CD4-positive, alpha-beta T cell (primary cell): ENCODE results near the gene TMEM139. TPM values are rescaled to one million over a fixed set of nuclear protein-coding genes. Genes with fewer than 3 reads are reported as not detected.

Experiments
- ATAC-seq: fragments of 200-7000 bp; cut with Tn5 transposase; one replicate; pipeline ENCODE4 v1.10.0; 2022; ENCODE audit warnings: mild to moderate bottlenecking; ENCODE audit not compliant: poor library complexity
- CTCF ChIA-PET: fragments of 350-600 bp; sonication (Branson Sonifier 250); formaldehyde crosslinking; loops from one replicate; lab custom pipeline; 2021; ENCODE audit warnings: antibody characterized with exemption, inconsistent platforms; lab: Charles Lee
- POLR2A ChIA-PET: fragments of 350-600 bp; sonication (Branson Sonifier 250); formaldehyde crosslinking; loops from one replicate; lab custom pipeline; 2021; ENCODE audit warnings: antibody characterized with exemption, inconsistent platforms; lab: Charles Lee
- DNase-seq, 14 experiments: peaks; one replicate each; pipeline ENCODE4 v3.0.0-alpha.2; 2013 to 2020; ENCODE audit warnings: mixed read lengths in 2 of 14
- H3K27ac ChIP-seq, 2 donors: one replicate each; pipeline versions ENCODE4 v1.5.1 to v1.7.0; 2013; ENCODE audit warnings: low read length in 2 of 2, low read depth in 1 of 2, mild to moderate bottlenecking in 1 of 2
- H3K27me3 ChIP-seq, 2 experiments: 1 replicate in 1 of 2; 2 replicates in 1 of 2; pipeline versions ENCODE4 v1.6.1 to v1.7.0; 2013; ENCODE audit warnings: low read length in 2 of 2, control low read depth in 1 of 2, mild to moderate bottlenecking in 1 of 2, moderate library complexity in 1 of 2; ENCODE audit not compliant: insufficient read depth in 2 of 2, control insufficient read depth in 1 of 2
- H3K36me3 ChIP-seq: one replicate; pipeline ENCODE4 v1.6.1; 2013; ENCODE audit warnings: low read length, control low read depth; ENCODE audit not compliant: insufficient read depth
- H3K4me1 ChIP-seq: one replicate; pipeline ENCODE4 v1.6.1; 2013; ENCODE audit warnings: low read length, control low read depth; ENCODE audit not compliant: insufficient read depth
- H3K4me3 ChIP-seq: one replicate; pipeline ENCODE4 v1.5.1; 2013; ENCODE audit warnings: mild to moderate bottlenecking, low read length, moderate library complexity
- H3K9me3 ChIP-seq, 2 experiments: 1 replicate in 1 of 2; 2 replicates in 1 of 2; pipeline versions ENCODE4 v1.6.1 to v1.7.0; 2013; ENCODE audit warnings: low read length in 2 of 2, mild to moderate bottlenecking in 2 of 2, control low read depth in 1 of 2, moderate library complexity in 1 of 2; ENCODE audit not compliant: control insufficient read depth in 1 of 2, insufficient read depth in 1 of 2
- H3K27ac Mint-ChIP-seq: one replicate; pipeline ENCODE4 v1.8.0; 2020; ENCODE audit warnings: mixed read lengths
- H3K27me3 Mint-ChIP-seq: one replicate; pipeline ENCODE4 v1.8.0; 2021; ENCODE audit warnings: mixed read lengths
- H3K36me3 Mint-ChIP-seq: one replicate; pipeline ENCODE4 v1.8.0; 2021; ENCODE audit warnings: low read depth, mixed read lengths
- H3K4me1 Mint-ChIP-seq: one replicate; pipeline ENCODE4 v1.8.0; 2021; ENCODE audit warnings: low read depth, mixed read lengths
- H3K4me3 Mint-ChIP-seq: one replicate; pipeline ENCODE4 v1.8.0; 2020; ENCODE audit warnings: mild to moderate bottlenecking, mixed read lengths
- H3K9me3 Mint-ChIP-seq: one replicate; pipeline ENCODE4 v1.8.0; 2020; ENCODE audit warnings: mixed read lengths
- intact Hi-C, 2 experiments: fragments of 100-400 bp; cut with DNase I in 1 of 2; cut with micrococcal nuclease in 1 of 2; formaldehyde crosslinking; loops; one replicate each; pipeline versions ENCODE4 v1.15.1 to v1.9.0; 2023 to 2025; cut with DNase I, micrococcal nuclease
- total RNA-seq, 174 experiments: library from RNA in 2 of 174; stranded (reverse) in 2 of 174; gene quantifications; one replicate each; pipeline ENCODE4 v1.2.3 and lab custom pipeline; 2021 to 2026
- TF ChIP-seq, protein P1 (sequence below): fragments of 200-600 bp; IDR thresholded peaks from one replicate; pipeline ENCODE4 v1.8.0; 2022; ENCODE audit warnings: antibody characterized with exemption, mild to moderate bottlenecking

TMEM139 gene
- total RNA-seq, 2 experiments from 2014 or later, result 0.20 to 0.27 TPM

DNA sequence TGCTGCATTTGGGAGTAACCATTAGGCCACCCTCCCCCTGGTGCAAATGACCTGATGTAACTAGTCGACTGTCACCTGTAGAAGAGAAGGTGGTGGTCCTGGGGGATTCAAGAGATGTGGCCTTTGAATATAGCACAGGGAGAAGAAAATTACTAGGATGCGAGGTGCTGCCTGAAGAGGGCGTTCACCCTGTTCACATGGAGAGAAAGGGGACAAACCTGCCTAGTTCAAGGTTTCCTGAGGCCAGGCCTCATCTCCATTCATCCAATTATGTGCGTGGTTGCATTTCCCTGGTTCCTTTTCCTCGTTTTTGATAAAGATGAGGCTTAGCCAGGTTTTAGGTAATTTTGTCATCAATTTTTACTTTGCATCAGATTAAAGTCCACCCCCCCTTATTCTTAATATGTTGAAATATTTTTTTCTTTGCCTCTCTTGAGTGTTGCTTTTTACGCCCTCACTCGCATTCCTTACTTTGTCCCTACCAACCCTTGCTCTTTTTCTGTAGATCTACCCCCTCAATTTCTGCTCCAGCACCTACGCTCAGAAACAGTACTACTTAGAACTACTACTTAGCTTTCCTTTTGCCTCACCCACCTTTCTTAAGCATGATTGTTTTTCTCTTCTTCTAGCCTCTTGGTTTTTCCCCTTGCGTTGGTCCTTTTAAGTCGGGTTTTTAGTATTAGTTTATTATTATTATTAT, 44.9 kb downstream of the TMEM139 start:
- intact Hi-C loops, result no loop called here
- Mint-ChIP-seq H3K36me3 (no peaks in the 10 kb centered on the region), H3K4me3 (no peak overlapping the region), H3K4me1 (peaks cover 9% of the 10 kb centered on the region), H3K27me3 (peaks cover 4% of the 10 kb centered on the region), H3K9me3 (no peaks in the 10 kb centered on the region), H3K27ac (no peak overlapping the region)
- ATAC-seq (no peak), DNase-seq (no peak)
- Histone ChIP-seq H3K9me3 (no peaks in the 10 kb centered on the region), H3K27me3 (no peaks in the 10 kb centered on the region), H3K27ac (no peak overlapping the region), H3K4me3 (no peak overlapping the region), H3K36me3 (no peaks in the 10 kb centered on the region), H3K4me1 (no peaks in the 10 kb centered on the region)
- ChIA-PET CTCF (interaction anchor here (0.7 kb wide), 1 partner anchor 1084 kb away, joined by 3 read pairs; no protein-coding TSS in a partner anchor), POLR2A (no interaction called here)
- TF ChIP-seq, protein P1, sequence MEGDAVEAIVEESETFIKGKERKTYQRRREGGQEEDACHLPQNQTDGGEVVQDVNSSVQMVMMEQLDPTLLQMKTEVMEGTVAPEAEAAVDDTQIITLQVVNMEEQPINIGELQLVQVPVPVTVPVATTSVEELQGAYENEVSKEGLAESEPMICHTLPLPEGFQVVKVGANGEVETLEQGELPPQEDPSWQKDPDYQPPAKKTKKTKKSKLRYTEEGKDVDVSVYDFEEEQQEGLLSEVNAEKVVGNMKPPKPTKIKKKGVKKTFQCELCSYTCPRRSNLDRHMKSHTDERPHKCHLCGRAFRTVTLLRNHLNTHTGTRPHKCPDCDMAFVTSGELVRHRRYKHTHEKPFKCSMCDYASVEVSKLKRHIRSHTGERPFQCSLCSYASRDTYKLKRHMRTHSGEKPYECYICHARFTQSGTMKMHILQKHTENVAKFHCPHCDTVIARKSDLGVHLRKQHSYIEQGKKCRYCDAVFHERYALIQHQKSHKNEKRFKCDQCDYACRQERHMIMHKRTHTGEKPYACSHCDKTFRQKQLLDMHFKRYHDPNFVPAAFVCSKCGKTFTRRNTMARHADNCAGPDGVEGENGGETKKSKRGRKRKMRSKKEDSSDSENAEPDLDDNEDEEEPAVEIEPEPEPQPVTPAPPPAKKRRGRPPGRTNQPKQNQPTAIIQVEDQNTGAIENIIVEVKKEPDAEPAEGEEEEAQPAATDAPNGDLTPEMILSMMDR, result no peak

DNA sequence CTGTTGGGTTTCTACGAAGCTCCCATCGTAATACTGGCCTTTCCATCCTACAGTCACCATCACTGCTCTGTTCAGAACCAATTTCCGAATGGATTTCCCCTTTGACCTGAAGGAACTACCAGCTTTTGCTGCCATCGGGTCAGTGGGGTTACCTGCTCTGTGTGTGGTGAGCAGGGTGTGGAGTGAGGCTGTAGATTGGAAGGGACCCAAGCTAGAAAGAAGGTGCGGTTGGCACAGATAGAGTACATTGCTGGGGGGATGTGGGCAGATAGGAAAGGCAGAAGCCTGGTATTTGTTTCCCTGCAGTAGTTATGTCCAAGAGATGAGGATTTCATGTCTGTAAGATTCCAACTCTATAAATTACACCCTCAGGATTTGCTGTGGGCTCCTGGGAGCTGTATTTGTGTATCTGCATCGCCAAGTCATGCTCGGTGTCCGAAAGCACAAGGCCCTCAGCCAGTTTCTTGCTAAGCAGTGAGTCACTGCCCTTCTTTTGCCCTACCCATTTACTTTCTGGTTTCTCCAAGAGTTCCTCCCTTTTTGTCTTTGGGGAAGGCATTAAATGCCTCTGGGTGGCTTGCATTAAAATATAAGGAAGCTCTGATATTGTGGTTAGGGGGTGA, 46.5 kb downstream of the TMEM139 start:
- DNase-seq (no peak), ATAC-seq (no peak)
- TF ChIP-seq, protein P1, result no peak
- Histone ChIP-seq H3K9me3 (no peaks in the 10 kb centered on the region), H3K36me3 (no peaks in the 10 kb centered on the region), H3K27me3 (no peaks in the 10 kb centered on the region), H3K27ac (no peak overlapping the region), H3K4me1 (no peaks in the 10 kb centered on the region), H3K4me3 (no peak overlapping the region)
- intact Hi-C loops, result no loop called here
- Mint-ChIP-seq H3K9me3 (no peaks in the 10 kb centered on the region), H3K4me1 (no peaks in the 10 kb centered on the region), H3K27ac (no peak overlapping the region), H3K4me3 (no peak overlapping the region), H3K36me3 (no peaks in the 10 kb centered on the region), H3K27me3 (peaks cover 4% of the 10 kb centered on the region)
- POLR2A ChIA-PET, result no interaction called here
- CTCF ChIA-PET, result interaction anchor here (0.8 kb wide), 1 partner anchor 116 kb away, joined by 3 read pairs; no protein-coding TSS in a partner anchor

DNA sequence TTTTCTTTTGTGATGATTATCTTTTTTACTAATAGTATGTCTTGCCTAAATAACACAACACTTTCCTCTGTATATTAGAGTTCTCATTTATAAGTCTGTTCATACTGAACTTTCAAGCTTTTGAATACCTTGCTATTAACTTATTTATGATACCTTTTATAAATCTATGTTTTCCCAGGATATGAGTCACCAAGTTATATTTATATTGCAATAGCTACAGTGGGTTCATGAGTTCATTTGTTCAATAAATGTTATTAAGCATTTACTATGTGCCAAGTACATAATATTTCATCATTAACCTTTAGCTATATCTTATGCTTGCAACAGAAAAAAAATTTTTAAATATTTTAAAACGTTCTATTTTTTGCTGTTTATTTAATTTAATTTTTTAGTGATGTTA, 49.5 kb downstream of the TMEM139 start:
- H3K27ac Mint-ChIP-seq, result no peak overlapping the region
- Histone ChIP-seq H3K9me3 (no peaks in the 10 kb centered on the region), H3K36me3 (no peaks in the 10 kb centered on the region), H3K27ac (no peak overlapping the region), H3K27me3 (no peaks in the 10 kb centered on the region), H3K4me3 (no peak overlapping the region), H3K4me1 (no peaks in the 10 kb centered on the region)
- no peaks in the 10 kb centered on the region for H3K9me3 Mint-ChIP-seq
- no peak for DNase-seq
- H3K36me3 Mint-ChIP-seq, result no peaks in the 10 kb centered on the region
- H3K4me3 Mint-ChIP-seq, result no peak overlapping the region
- H3K4me1 Mint-ChIP-seq, result no peaks in the 10 kb centered on the region
- ChIA-PET POLR2A (no interaction called here), CTCF (interaction anchor here (1.4 kb wide), 1 partner anchor 94 kb away, joined by 4 read pairs; no protein-coding TSS in a partner anchor)
- no peak for ATAC-seq
- H3K27me3 Mint-ChIP-seq, result peaks cover 19% of the 10 kb centered on the region
- TF ChIP-seq, protein P1, result no peak
- intact Hi-C loops, result no loop called here
